Thyroid gland (tissue), 4 donors: ENCODE results near the gene TTC12.

Experiments used
- POLR2A ChIP-seq, 2 donors: fragments of 450-650 bp; IDR thresholded peaks; one replicate each; pipeline ENCODE4 v1.6.1; 2017; ENCODE audit warnings: antibody characterized with exemption in 2 of 2, mild to moderate bottlenecking in 2 of 2, moderate library complexity in 1 of 2
- TF ChIP-seq, protein P1 (sequence below), 6 experiments: fragments of 200-600 bp in 3 of 6; fragments of 450-650 bp in 3 of 6; sonication (generic) in 3 of 6; IDR thresholded peaks; one replicate each; pipeline ENCODE4 v1.5.1; 2016 to 2019; ENCODE audit warnings: antibody characterized with exemption in 6 of 6, mild to moderate bottlenecking in 2 of 6, inconsistent platforms in 1 of 6, moderate library complexity in 1 of 6

DNA sequence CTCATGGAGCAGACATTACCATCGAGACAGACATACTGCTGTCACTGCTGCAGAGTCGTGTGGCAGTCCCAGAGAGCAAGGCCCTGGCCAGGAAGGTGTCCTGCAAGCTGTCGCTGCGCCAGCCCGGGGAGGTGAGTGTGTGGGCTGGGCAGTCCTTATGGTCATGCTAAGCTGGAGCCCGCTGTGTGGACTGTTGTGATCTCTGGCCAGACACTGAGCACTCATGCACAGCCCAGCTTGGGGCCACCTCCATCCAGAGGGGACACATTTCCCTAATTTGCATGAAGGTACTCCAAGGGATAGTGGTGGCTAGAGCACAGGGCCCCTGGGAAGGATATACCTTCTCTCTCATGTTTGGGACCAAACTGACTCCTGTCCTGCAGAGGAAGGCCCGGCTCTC is 82.8 kb downstream of the TTC12 start:
- TF ChIP-seq, protein P1, sequence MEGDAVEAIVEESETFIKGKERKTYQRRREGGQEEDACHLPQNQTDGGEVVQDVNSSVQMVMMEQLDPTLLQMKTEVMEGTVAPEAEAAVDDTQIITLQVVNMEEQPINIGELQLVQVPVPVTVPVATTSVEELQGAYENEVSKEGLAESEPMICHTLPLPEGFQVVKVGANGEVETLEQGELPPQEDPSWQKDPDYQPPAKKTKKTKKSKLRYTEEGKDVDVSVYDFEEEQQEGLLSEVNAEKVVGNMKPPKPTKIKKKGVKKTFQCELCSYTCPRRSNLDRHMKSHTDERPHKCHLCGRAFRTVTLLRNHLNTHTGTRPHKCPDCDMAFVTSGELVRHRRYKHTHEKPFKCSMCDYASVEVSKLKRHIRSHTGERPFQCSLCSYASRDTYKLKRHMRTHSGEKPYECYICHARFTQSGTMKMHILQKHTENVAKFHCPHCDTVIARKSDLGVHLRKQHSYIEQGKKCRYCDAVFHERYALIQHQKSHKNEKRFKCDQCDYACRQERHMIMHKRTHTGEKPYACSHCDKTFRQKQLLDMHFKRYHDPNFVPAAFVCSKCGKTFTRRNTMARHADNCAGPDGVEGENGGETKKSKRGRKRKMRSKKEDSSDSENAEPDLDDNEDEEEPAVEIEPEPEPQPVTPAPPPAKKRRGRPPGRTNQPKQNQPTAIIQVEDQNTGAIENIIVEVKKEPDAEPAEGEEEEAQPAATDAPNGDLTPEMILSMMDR (IDR thresholded peaks at IDR 0.05): no peak
- TF ChIP-seq POLR2A (IDR thresholded peaks at IDR 0.05): no peak
